T1000 (cell line): Measurements from ENCODE around the gene OSBPL6.
"Not testable (repeated sequence)": the region's sequence is repeated elsewhere in the genome, so short reads cannot be mapped to it uniquely, and the experiment has no call there.

Source experiments
- DNase-seq: peaks from one replicate; lab custom pipeline; 2025; ENCODE audit warnings: mixed read lengths; lab: John Stamatoyannopoulos, UW

Gene OSBPL6

DNA sequence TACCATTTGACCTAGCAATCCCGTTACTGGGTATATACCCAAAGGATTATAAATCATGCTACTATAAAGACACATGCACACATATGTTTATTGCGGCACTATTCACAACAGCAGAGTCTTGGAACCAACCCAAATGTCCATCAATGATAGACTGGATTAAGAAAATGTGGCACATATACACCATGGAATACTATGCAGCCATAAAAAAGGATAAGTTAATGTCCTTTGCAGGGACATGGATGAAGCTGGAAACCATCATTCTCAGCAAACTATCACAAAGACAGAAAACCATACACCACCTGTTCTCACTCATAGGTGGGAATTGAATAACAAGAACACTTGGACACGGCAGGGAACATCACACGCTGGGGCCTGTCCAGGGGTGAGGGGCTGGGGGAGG, 163.4 kb downstream of the OSBPL6 start:
- DNase-seq = not testable (repeated sequence)

DNA sequence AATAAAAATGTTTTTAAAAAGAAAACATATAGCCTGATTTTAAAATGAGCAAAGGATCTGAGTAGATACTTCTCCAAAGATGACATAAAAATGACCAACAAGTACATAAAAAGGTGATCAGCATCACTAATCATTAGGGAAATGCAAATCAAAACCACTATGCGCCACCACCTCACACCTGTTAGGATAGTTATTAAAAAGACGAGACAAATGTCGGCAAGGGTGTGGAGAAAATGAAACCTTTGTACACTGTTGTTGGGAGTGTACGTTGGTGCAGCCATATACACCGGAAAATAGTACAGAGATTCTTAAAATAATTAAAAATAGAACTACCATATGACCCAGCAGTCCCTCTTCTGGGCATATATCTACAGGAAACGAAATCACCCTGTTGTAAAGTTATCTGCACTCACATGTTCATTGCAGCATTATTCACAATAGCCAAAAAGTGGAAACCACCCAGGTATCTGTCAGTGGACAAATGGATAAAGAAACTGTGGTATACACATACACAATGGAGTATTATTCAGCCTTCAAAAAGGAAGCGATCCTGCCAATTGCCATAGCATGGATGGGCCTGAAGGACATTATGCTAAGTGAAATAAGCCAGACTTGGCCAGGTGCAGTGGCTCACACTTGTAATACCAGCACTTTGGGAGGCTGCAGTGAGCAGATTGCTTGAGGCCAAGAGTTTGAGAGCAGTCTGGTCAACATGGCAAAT, 165.0 kb downstream of the OSBPL6 start:
- DNase-seq = no peak

DNA sequence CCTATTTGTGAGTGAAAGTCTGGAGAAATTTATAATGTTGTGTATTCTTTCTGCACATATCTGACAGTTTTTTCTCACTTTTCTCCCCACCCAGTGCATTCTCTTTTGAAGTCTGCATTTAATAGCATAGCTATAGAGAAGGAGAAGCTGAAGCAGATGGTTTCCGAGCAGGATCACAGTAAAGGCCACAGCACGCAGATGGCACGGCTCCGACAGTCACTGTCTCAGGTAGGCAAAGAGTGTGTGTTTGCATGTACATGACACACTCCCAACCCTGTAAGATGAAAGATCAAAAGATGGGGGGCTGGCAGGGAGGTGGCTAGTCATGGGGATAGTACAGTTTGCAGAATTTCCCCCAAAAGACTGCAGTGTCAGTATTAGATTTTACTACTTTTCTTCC, 167.3 kb downstream of the OSBPL6 start:
- no peak for DNase-seq

DNA sequence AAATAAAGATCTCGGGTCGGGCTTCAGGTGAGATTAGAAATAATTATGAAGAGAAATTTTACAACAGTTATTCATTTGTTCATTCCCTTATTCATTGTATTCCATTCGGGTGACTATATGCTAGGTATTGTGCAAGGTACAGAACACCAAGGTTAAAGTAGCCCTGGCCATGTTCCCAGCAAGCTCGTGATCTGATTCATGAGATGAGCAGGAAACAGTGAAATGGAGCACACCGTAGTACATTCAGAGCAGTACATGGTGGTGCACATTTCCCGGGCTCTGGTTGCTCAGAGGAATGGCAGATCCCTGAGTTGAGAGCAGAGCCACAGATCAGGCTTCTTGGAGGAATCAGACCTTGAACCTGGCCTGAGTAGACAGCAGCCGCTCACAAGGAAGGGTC, 168.9 kb downstream of the OSBPL6 start:
- no peak for DNase-seq

DNA sequence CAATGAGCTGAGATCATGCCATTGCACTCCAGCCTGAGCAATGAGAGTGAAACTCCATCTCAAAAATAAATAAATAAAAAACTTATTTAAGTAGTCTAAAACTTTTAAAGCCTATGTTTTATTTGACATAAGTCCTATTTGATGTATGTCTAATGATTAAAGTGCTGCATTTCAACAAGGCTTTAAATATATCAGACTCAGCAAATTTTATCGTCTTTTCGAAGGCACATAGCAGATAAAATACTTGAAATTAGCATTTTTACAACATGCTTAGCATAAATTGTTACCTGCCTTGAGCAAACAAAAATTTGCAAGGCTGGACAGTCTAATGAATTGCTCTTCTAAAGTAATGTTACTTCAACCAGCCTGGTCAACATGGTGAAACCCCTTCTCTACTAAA, 170.8 kb downstream of the OSBPL6 start:
- DNase-seq = no peak

DNA sequence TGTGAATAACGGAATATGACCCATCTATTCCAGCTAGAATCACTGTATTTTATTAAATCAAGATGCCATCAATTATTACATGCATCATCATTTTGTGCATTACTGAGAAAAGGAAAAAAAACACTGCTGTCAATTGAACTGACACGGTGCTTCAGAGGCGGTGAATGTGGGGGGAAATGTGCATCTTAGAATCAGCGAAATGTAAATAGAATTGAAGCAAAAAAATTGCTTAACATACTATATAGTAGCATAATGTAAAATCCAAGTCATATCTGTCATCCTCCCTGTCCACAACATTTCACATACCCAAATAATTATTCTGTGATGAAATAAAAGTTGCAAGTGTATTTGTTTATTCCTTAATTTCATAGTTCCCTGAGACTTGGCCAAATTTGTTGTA, 172.1 kb downstream of the OSBPL6 start:
- DNase-seq = no peak

DNA sequence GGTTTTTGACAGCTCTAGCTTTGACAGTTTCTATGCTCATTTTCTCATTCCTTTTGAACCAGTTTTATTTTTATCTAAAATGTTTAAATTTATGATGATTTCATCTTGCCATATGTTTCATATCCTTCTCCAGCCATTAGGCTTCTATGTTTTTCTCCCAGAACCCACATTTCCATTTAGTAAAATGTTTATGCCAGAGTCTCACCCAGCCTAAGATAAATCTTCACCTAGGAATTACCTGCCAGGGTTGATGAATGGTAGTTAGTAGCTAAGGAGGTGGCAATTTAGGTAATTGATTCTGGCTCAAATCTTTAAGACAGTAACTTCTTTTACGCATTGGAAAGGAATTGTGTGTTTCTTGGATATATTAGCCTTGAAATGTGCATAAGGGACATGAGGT, 173.0 kb downstream of the OSBPL6 start:
- no peak for DNase-seq

DNA sequence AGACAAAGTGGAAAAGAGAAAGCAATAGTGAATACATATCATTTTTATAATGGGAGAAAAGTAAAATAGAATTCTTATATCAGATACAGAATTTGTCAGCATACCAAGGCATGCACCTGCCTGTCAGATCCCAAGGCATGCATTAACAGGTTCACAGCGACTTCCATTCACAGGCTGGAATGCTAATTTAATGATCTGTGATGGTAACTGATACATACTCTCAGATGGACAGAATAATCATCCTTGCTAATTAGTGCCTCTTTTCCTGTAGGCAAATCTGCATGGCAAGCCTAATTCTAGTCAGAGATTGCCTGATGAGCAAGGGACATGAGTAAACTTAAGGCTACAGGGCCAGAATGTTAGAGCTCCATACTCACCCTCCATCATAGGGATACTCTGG, 180.6 kb downstream of the OSBPL6 start:
- no peak for DNase-seq

DNA sequence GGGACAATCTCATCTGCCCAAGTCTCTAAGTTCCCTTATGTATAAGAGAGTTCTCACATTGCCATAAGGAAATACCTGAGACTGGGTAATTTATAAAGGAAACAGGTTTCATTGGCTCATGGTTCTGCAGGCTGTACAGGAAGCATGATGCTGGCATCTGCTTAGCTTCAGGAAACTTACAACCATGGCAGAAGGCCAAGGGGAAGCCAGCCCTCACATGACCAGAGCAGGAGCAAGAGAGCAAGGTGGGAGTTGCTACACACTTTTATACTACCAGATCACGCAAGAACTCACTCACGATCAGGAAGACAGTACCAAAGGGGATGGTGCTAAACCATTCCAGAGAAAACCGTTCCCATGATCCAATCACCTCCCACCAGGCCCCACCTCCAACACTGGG, 182.7 kb downstream of the OSBPL6 start:
- DNase-seq = no peak

DNA sequence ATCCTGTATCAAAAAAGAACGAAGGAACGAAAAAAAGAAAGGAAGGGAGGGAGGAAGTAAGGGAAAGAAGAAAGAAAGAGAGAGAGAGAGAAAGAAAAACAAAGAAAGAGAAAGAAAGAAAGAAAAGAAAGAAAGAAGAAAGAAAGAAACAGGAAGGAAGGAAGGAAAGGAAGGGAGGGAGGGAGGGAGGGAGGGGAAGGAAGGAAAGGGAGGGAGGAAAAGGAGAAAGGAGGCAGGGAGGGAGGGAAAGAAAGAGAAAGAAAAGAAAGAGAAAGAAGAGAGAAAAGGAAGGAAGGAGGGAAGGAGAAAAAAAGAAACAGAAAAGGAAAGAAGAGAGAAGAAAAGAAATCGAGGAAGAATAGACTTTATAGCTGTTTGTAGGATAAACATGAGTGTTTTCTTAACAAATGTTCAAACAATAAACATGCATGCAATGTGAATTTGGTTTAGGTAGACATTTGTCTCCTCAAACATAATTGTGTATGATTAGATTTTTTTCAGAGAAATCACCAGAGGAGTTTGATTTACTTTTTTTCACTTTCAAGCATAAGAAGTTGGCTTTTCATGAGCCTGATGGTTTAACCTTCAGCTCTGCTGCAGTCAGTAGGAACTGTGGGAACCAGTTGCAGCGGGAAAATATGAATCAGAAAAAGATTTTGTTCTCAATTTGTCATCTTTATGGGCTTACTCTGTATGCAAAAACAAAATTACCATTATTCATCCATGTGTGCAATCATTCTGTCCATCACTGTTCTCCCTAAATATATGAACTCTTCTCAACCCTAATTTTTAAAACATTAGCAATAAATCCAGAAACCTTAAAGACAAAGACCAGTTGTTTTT, 185.1 kb downstream of the OSBPL6 start:
- DNase-seq = no peak

DNA sequence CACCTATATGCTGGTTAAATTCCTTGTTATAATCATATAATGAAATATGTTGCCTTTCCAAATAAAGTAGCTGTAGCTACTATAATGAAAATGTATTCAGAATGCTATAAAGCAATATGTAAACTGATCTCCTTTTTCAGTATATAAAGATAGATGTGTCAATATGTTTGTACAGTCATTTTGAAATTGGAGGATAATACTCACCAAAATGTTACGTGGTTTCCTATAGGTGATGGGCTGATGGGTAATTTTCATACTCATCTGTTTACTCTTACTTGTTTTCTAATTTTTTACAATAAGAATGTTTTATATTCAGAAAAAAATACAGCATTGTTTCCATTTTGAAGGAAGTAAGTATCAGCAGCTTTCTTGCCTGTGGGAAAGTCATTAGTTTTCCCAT, 186.5 kb downstream of the OSBPL6 start:
- DNase-seq = no peak

DNA sequence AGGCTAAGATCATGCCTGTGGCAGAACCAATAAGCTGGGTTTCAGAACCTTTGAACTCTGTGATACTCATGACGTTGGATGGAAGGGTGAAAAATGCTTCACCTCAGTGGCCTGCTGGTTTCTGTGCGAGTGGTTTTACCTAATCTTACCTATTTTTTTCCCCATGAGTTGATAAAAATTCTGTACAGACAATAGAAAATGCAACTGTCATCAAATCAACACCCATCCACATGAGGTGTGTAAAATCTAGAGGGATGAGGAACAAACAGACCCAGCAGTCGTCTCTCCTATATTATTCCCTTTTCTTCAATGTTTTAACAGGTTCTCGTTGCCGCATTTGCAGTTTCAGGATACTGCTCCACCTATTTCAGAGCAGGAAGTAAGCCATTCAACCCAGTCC, 189.4 kb downstream of the OSBPL6 start:
- no peak for DNase-seq

DNA sequence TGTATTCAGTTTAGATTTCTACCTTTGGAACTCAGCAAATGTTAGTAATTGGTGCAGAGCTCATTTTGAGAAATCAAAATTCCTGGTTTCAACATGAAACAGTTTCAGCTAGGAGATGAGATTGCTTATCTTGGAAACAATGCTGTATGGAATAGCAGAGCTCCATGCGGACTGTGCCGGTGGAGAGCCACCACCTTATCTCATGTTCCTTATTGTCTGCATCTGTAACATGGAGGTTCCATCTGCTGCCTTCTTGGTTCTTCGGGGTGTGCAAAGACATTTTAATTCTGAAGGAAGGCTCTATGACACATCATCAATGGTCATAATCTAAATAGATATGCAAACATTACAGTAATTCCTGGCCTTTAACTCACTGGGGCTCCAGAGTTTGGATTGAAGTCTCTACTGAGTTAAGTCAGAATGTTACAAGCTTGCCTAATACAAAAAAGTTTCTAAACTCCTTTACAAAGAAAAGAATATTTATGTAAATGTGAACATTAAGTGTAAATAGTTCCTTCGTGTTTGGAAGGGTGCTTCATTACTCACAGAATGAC, 191.4 kb downstream of the OSBPL6 start:
- DNase-seq = no peak

DNA sequence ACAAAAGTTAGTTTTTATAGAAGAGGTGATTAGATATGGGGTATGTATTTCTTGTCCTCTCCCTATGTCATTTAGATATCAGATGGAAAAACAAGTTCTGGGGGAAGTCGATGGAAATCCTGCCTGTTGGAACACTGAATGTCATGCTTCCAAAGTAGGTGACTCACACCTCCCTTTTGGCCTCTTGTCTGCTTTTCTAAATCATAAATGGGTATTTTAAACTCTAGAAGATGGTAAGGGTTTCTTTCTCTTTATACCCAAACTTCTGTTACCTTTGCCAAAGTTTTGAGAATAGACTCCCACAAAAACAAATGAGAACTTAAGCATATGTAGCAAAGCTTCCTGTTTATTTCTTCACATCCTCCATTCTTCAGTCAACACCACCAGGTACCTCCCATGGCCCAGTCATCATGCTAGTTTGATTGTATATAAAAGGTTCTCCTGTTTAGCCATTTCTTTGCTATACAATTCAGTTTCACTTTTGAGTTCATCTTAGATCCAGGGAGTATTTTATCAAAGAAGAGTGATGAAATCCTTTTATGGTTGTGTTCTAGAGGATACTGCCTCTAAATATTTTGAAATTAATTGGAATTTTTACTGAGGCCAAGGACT, 192.8 kb downstream of the OSBPL6 start:
- no peak for DNase-seq

DNA sequence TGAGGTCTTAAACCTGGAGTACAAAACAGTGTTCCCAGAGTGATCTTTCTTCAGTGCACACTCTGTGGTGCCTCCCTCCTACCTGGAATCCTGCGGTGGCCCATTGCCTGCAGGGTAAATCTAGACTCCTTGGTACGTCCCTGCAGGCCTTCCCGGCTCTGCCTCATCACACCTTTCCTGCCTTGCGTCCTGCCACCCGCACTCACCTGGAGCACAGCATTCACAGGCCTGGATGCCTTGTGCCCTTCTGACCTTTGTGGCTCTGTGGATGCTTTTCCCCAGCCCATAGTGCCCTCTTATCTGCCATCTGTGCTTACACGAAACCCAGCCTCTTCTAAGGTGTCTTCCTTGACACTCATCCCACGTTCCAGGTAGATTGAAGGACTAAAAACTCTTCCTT, 194.0 kb downstream of the OSBPL6 start:
- DNase-seq = no peak

DNA sequence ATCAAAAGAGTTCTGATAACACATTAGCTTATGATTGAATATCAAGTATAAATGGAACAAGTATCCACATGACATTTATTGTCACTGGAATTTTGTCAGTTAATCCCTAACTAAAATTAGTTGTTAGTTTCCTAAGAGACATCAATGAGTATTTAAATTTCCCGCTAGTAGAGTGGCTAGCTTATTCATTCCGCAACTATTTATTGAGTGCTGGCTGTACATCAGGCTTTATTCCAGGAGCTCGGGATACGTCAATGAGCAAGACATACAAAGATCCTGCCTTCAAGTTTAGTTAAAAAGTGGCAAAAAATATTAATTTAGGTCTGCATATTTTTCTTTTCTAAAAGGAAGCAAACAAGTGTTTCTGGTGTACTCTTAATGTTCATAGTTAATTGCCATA, 197.4 kb downstream of the OSBPL6 start:
- DNase-seq = no peak

DNA sequence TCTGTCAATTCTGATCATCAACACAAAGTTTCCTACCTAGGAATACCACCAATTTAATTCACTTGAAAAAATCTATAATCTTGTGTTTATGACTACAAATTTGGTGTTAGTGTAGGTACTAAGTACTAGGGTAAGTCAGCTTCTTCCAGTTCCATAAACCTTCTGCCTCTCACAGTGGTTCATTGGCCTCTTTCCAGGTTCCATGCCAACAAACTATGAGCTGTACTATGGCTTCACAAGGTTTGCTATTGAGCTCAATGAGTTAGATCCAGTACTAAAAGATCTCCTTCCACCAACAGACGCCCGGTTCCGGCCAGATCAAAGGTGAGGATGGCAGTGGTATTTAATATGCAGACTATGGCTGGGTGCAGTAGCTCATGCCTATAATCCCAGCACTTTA, 197.9 kb downstream of the OSBPL6 start:
- no peak for DNase-seq

DNA sequence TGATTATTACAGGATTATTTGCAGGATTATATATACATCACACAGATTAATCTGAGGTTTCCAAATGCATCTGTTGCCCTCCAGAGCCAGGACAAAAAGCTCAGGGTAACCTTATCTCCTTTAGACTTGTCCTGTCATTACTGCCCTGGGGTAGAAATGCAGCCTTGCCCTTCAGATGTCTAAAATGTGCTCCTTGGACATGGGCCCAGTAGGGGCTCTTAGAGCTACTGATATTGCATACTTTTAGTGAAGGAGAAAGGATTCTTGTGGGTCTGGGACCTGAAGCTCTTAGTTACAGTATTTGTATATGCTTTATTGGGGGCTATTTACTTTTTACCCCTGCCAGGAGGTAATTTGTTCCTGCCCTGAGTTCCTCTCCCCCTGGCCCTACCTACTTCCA, 200.5 kb downstream of the OSBPL6 start:
- DNase-seq = no peak

DNA sequence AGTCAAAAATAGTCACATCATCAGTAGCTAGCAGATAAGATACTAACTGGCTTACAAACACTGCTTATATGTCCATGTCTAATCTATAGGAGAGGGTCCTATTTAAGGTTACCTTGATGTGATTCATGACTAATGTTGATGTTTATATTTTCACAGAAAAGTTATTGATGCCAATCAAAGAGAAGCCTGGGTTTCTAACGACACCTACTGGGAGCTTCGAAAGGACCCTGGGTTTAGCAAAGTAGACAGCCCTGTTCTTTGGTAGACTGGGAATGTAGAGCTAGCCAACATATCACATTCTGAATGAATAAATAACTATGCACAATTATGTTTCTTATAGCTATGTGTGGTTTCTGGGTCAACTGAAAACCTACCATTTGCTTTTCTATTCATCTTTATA, 201.0 kb downstream of the OSBPL6 start:
- no peak for DNase-seq

DNA sequence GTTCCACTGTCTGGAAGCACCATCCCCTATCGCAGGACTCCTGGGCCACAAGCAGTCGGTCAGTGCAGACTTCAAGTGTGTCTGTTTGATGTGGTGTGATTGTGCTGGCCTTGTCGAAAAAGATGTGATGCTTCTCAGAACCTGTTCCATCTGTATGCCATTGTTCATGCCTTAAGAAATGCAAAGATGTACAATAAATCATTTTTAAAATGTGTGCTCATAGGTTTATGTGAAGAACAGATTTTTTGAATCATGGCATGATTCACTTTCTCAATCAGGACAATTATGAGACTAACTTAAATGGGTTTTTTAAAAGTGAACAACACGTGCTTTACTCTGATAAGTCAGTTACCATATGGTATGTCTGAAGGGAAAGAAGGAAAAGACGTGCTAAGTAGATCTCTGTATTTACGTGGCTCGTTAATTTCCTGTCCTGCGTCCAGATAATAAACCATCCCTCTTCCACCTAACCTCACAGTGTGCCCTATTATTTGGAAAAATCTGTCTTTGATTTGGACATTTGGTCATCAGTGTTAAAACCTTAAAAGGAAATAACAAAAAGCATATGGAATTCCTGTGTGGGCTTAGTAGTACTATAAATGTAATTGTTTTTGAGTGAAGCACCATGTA, 201.7 kb downstream of the OSBPL6 start:
- DNase-seq = no peak

DNA sequence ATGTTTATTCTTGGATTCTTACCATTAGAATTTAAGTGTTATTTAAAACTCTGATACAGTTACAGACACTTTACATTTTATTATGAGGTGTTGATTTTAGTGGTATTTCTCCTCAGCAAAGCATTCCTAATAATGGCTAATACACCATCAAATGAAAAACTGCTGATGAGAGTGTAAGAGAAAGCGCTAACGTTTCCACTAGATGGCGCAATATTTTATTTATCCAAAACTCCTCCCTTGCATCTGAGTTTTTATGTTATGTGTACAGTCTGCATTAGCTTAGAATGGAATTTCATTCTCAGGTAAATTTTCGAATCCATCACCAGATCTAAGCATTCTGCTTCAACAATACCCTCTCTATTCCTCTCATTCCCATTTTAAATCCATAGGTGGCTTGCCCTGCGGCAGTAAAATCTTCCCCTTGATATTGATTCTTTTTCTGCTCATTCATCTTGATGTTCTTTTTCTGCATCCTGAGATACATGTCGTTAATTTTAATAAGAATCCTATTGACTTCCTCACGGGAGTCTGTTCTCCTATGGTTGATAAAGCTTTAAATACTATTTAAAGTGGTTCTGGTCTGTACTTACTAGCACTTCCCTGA, 202.8 kb downstream of the OSBPL6 start:
- DNase-seq = no peak

DNA sequence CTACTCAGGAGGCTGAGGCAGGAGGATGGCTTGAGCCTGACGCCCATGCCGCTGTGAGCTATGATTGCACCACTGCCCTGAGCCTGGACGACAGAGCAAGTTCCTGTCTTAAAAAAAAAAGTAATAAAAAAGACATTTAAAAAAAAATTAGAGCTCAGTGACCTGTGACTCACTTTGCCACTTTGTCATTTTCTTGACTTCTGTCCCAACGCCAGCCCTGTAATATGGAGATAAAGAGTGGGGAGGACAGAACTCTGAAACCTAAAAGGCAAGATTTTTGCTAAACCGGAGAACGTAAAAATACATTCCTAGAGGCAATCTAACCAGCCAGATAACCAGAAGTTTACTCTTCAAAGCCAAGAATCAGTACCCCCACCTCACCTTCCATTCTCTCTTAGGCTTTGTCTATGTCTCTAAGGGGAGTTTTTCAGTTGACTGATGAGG, 207.7 kb downstream of the OSBPL6 start:
- no peak for DNase-seq
